HepG2 (cell line): ENCODE measurements around the gene GHRHR. TPM values are rescaled to one million over a fixed set of nuclear protein-coding genes. Genes with fewer than 3 reads are reported as not detected.

Experiments
- ATAC-seq: fragments of 200-7000 bp; cut with Tn5 transposase; 3 replicates; pipeline ENCODE4 v1.9.1; 2020; ENCODE audit warnings: mild to moderate bottlenecking, moderate library complexity
- BruUV-seq: library from RNA; stranded (reverse); fragments of 400-500 nt; replicated peaks from 2 replicates; lab custom pipeline; 2021; lab: Mats Ljungman, UMichigan
- CTCF ChIA-PET: fragments of 300-600 bp; formaldehyde crosslinking; extraction: SDS; loops from one replicate; lab custom pipeline; 2021; ENCODE audit warnings: low total read pairs, inconsistent platforms, low intra/inter-chr PET ratio; lab: Yijun Ruan, JAX
- POLR2A ChIA-PET: fragments of 350-600 bp; sonication (Branson Sonifier 250); formaldehyde crosslinking; loops from one replicate; lab custom pipeline; 2020; ENCODE audit warnings: antibody characterized with exemption, inconsistent platforms; lab: Yijun Ruan, JAX
- DNase-seq: peaks from one replicate; pipeline ENCODE4 v3.0.0-alpha.2; 2015; ENCODE audit warnings: low spot score
- FAIRE-seq: peaks from 3 replicates; lab custom pipeline; 2011; peaks lifted over from hg19 to GRCh38; lab: Jason Lieb, UNC
- H2AFZ ChIP-seq: one replicate; pipeline ENCODE4 v1.6.1; 2011; ENCODE audit warnings: low read length, inconsistent platforms
- H3K27ac ChIP-seq: fragments of 300-600 bp; 3 replicates; pipeline ENCODE4 v1.8.0; 2011; ENCODE audit warnings: mixed run types, mild to moderate bottlenecking, mixed read lengths, low read length, inconsistent platforms; ENCODE audit not compliant: insufficient read depth; ENCODE audit errors: extremely low read length
- H3K27me3 ChIP-seq, 2 experiments: fragments of 200-600 bp in 1 of 2; 2 replicates in 1 of 2; 3 replicates in 1 of 2; pipeline versions ENCODE4 v1.6.0 to v1.8.0; 2011; ENCODE audit warnings: low read length in 2 of 2, mild to moderate bottlenecking in 2 of 2, moderate library complexity in 2 of 2, inconsistent platforms in 1 of 2; ENCODE audit not compliant: insufficient read depth in 2 of 2, control insufficient read depth in 1 of 2
- H3K36me3 ChIP-seq, 2 experiments: fragments of 200-600 bp in 1 of 2; replicated peaks in 1 of 2; 2 replicates in 1 of 2; 3 replicates in 1 of 2; pipeline versions ENCODE4 v1.5.1 to v1.8.0; 2011; ENCODE audit warnings: low read length in 2 of 2, inconsistent platforms in 1 of 2; ENCODE audit not compliant: insufficient read depth in 2 of 2, control insufficient read depth in 1 of 2
- H3K4me1 ChIP-seq: 2 replicates; pipeline ENCODE4 v1.5.1; 2012; ENCODE audit warnings: low read length, inconsistent platforms; ENCODE audit not compliant: insufficient read depth
- H3K4me2 ChIP-seq: 2 replicates; pipeline ENCODE4 v1.6.0; 2011; ENCODE audit warnings: low read depth, low read length, inconsistent platforms
- H3K4me3 ChIP-seq, 3 experiments: fragments of 200-600 bp in 1 of 3; sonication (generic), shearing (Covaris generic) in 1 of 3; replicated peaks in 1 of 3; 2 replicates each; pipeline ENCODE4 v1.5.1; 2011 to 2016; ENCODE audit warnings: low read length in 3 of 3, inconsistent platforms in 2 of 3, low read depth in 2 of 3, mild to moderate bottlenecking in 2 of 3, control low read depth in 1 of 3, mixed read lengths in 1 of 3; ENCODE audit not compliant: insufficient read depth in 1 of 3
- H3K79me2 ChIP-seq: one replicate; pipeline ENCODE4 v1.6.1; 2011; ENCODE audit warnings: low read length, inconsistent platforms; ENCODE audit not compliant: insufficient read depth
- H3K9ac ChIP-seq: 2 replicates; pipeline ENCODE4 v1.6.0; 2011; ENCODE audit warnings: mild to moderate bottlenecking, low read depth, low read length, inconsistent platforms; ENCODE audit not compliant: insufficient read depth
- H3K9me3 ChIP-seq: 2 replicates; pipeline ENCODE4 v1.5.1; 2012; ENCODE audit warnings: mild to moderate bottlenecking, low read length
- H4K20me1 ChIP-seq: 2 replicates; pipeline ENCODE4 v1.6.0; 2011; ENCODE audit warnings: inconsistent platforms, mild to moderate bottlenecking, low read length, moderate library complexity; ENCODE audit not compliant: insufficient read depth
- ATF7 ChIP-seq, 2 experiments: fragments of 450-650 bp in 1 of 2; sonication (generic) in 1 of 2; formaldehyde crosslinking in 1 of 2; IDR thresholded peaks; 2 replicates each; pipeline versions ENCODE4 v1.4.0 to v1.6.1; 2016 to 2020; ENCODE audit warnings: antibody characterized with exemption in 1 of 2, mild to moderate bottlenecking in 1 of 2, missing genetic modification reagents in 1 of 2
- HHEX ChIP-seq: IDR thresholded peaks from 2 replicates; pipeline ENCODE4 v1.6.1; 2016; ENCODE audit warnings: control low read depth
- HMGA1 ChIP-seq: sonication (generic); formaldehyde crosslinking; conservative IDR thresholded peaks from 2 replicates; pipeline ENCODE4 v1.4.0; 2020; ENCODE audit warnings: missing genetic modification reagents
- IKZF1 ChIP-seq: fragments of 450-650 bp; IDR thresholded peaks from 2 replicates; pipeline ENCODE4 v1.7.1; 2016
- NFKBIZ ChIP-seq: IDR thresholded peaks from 2 replicates; pipeline ENCODE4 v1.6.1; 2018; ENCODE audit warnings: missing genetic modification reagents, missing compliant biosample characterization
- RAD51 ChIP-seq: fragments of 450-650 bp; IDR thresholded peaks from 2 replicates; pipeline ENCODE4 v1.6.1; 2016; ENCODE audit warnings: borderline replicate concordance
- RFX5 ChIP-seq: IDR thresholded peaks from 2 replicates; pipeline ENCODE4 v1.6.1; 2011; ENCODE audit warnings: low read depth, low read length, improper control_type of control experiment
- ZNF264 ChIP-seq: sonication (generic); formaldehyde crosslinking; IDR thresholded peaks from 2 replicates; pipeline ENCODE4 v1.4.0; 2020; ENCODE audit warnings: missing genetic modification reagents
- ZSCAN20 ChIP-seq: sonication (generic); formaldehyde crosslinking; IDR thresholded peaks from 2 replicates; pipeline ENCODE4 v1.4.0; 2020; ENCODE audit warnings: missing genetic modification reagents, mild to moderate bottlenecking, borderline replicate concordance
- WGBS: methylation state at CpG from one replicate; pipeline ENCODE4 v1.1.6; 2017; ENCODE audit warnings: low lambda C conversion rate; 5-methylcytosine and 5-hydroxymethylcytosine counted together
- in situ Hi-C: cut with HindIII; loops from 2 replicates; pipeline ENCODE4 v1.10.0; 2017; ENCODE audit warnings: low pct_unique_long_range_greater_than_20kb; ENCODE audit not compliant: extremely low pct_ligation_motif_present
- intact Hi-C: fragments of 100-400 bp; cut with micrococcal nuclease; formaldehyde crosslinking; loops from one replicate; pipeline ENCODE4 v1.10.0; 2022; ENCODE audit not compliant: unreplicated experiment
- polyA plus RNA-seq, 8 experiments: library from polyadenylated mRNA; depleted of rRNA in 3 of 8; stranded (reverse) in 7 of 8; unstranded in 1 of 8; fragments of >200 nt; fragmentation: Illumina TruSeq in 4 of 8; extraction: Trizol in 4 of 8; gene quantifications; 2 replicates each; pipeline versions ENCODE4 v1.2.1 to v1.2.3, GENCODE V29; 2011 to 2016; ENCODE audit warnings: low read depth in 4 of 8, missing spikeins in 1 of 8, mixed read lengths in 1 of 8; ENCODE audit not compliant: insufficient read depth in 1 of 8
- total RNA-seq, 5 experiments: library from RNA; depleted of rRNA; stranded (reverse); fragments of >200 nt; fragmentation: Illumina TruSeq; extraction: Trizol; gene quantifications; 2 replicates each; pipeline ENCODE4 v1.2.3, GENCODE V29; 2016; ENCODE audit warnings: low read depth in 1 of 5
- TF ChIP-seq, protein P1 (sequence below): sonication (generic); formaldehyde crosslinking; IDR thresholded peaks from 2 replicates; pipeline ENCODE4 v1.4.0; 2020; ENCODE audit warnings: missing genetic modification reagents, mild to moderate bottlenecking, borderline replicate concordance
- TF ChIP-seq, protein P2 (sequence below): sonication (generic); formaldehyde crosslinking; IDR thresholded peaks from 2 replicates; pipeline ENCODE4 v1.5.0; 2020; ENCODE audit warnings: mild to moderate bottlenecking, missing genetic modification reagents, borderline replicate concordance

The GHRHR gene
- total and polyA plus RNA-seq, 2 of the 13 experiments (the other 11 are each of a cell fraction or from before 2014, with no cell fraction given): not detected

DNA sequence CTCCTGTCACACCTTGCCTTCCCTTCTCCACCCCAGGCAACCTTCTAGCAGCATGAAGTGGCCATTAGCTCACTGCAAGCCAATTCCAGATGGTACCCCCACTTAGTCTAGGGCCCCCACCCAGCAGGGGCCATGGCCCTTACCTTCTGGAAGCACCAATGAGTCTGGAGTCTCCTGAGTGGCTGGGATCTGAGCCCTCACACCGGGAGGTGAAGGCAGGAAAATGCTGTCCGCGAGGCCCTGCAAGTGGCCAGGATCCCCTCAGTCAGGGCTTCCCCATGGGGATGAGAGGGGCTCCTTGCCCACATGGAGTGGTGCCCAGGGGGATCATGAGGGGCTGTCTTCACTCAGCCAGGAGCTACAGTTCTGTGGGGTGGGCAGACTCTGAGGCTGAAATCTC, 47.5 kb upstream of the GHRHR start:
- DNase-seq: no peak
- CTCF ChIA-PET: no interaction called here

More for the DNA sequence above, 47.5 kb upstream of the GHRHR start:
- no peak for ATAC-seq
- no peak overlapping the region for H2AFZ ChIP-seq
- intact Hi-C loops: no loop called here
- no peak overlapping the region for H3K27ac ChIP-seq
- H3K79me2 ChIP-seq: no peaks in the 10 kb centered on the region
- H3K27me3 ChIP-seq: peaks cover 5 to 10% of the 10 kb centered on the region in 2 experiments; a peak in 2 of 5 replicates
- no peak overlapping the region for H3K4me3 ChIP-seq
- in situ Hi-C loops: no loop called here
- no TSS peak for BruUV-seq
- no peak overlapping the region for H3K9ac ChIP-seq
- POLR2A ChIA-PET: no interaction called here
- no peak overlapping the region for H3K4me2 ChIP-seq
- no peaks in the 10 kb centered on the region for H4K20me1 ChIP-seq
- no peak for FAIRE-seq
- H3K4me1 ChIP-seq: no peaks in the 10 kb centered on the region
- no peaks in the 10 kb centered on the region for H3K9me3 ChIP-seq
- WGBS: 20% methylated on average over 1 of the region's 3 CpGs
- H3K36me3 ChIP-seq: no peaks in the 10 kb centered on the region
- TF ChIP-seq ZSCAN20: no peak
- no peak for TF ChIP-seq IKZF1
- TF ChIP-seq, protein P1, sequence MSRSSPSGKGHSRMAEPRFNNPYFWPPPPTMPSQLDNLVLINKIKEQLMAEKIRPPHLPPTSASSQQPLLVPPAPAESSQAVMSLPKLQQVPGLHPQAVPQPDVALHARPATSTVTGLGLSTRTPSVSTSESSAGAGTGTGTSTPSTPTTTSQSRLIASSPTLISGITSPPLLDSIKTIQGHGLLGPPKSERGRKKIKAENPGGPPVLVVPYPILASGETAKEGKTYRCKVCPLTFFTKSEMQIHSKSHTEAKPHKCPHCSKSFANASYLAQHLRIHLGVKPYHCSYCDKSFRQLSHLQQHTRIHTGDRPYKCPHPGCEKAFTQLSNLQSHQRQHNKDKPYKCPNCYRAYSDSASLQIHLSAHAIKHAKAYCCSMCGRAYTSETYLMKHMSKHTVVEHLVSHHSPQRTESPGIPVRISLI (CRISPR knock-in tag): no peak
- TF ChIP-seq RAD51: no peak
- no peak for TF ChIP-seq ATF7 (IDR thresholded peaks at IDR 0.05)
- TF ChIP-seq ATF7 (CRISPR knock-in tag; IDR thresholded peaks at IDR 0.05): no peak
- TF ChIP-seq HMGA1 (CRISPR knock-in tag): no peak
- TF ChIP-seq, protein P2, sequence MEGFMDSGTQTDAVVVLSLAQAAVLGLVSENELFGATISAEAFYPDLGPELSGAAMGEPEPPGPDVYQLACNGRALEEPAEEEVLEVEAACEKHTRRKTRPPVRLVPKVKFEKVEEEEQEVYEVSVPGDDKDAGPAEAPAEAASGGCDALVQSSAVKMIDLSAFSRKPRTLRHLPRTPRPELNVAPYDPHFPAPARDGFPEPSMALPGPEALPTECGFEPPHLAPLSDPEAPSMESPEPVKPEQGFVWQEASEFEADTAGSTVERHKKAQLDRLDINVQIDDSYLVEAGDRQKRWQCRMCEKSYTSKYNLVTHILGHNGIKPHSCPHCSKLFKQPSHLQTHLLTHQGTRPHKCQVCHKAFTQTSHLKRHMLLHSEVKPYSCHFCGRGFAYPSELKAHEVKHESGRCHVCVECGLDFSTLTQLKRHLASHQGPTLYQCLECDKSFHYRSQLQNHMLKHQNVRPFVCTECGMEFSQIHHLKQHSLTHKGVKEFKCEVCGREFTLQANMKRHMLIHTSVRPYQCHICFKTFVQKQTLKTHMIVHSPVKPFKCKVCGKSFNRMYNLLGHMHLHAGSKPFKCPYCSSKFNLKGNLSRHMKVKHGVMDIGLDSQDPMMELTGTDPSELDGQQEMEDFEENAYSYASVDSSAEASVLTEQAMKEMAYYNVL: no peak
- TF ChIP-seq HHEX: no peak
- TF ChIP-seq NFKBIZ (CRISPR knock-in tag): no peak
- no peak for TF ChIP-seq ZNF264 (CRISPR knock-in tag)
- no peak for TF ChIP-seq RFX5
